NCI-H2029 (cell line): ENCODE data around the gene MED27.
"Not testable (repeated sequence)": the region's sequence is repeated elsewhere in the genome, so short reads cannot be mapped to it uniquely, and the experiment has no call there.

Experiments
- DNase-seq: peaks from one replicate; lab custom pipeline; 2025; lab: John Stamatoyannopoulos, UW

MED27 gene

GRCh38 chr9:131923132-131923671 is 156.5 kb downstream of the MED27 start:
- DNase-seq = no peak

GRCh38 chr9:131921635-131922034 is 158.0 kb downstream of the MED27 start:
- not testable (repeated sequence) for DNase-seq

GRCh38 chr9:131919216-131919615 is 160.5 kb downstream of the MED27 start:
- no peak for DNase-seq

- no peak for DNase-seq
Observed at GRCh38 chr9:131918481-131918880, 161.2 kb downstream of the MED27 start.

- DNase-seq = no peak
Observed at GRCh38 chr9:131917009-131917408, 162.7 kb downstream of the MED27 start.

GRCh38 chr9:131915181-131915580 is 164.5 kb downstream of the MED27 start:
- no peak for DNase-seq

GRCh38 chr9:131912671-131913070 is 167.0 kb downstream of the MED27 start:
- DNase-seq = no peak

- no peak for DNase-seq
Observed at GRCh38 chr9:131912069-131912468, 167.6 kb downstream of the MED27 start.

GRCh38 chr9:131910572-131910971 is 169.1 kb downstream of the MED27 start:
- no peak for DNase-seq

GRCh38 chr9:131905144-131905543 is 174.5 kb downstream of the MED27 start:
- DNase-seq = no peak

- DNase-seq = no peak
Observed at GRCh38 chr9:131899296-131900228, 180.1 kb downstream of the MED27 start.

- no peak for DNase-seq
Observed at GRCh38 chr9:131892902-131893500, 186.7 kb downstream of the MED27 start.

GRCh38 chr9:131892162-131892707 is 187.4 kb downstream of the MED27 start:
- DNase-seq = peak; percentile 49

- DNase-seq = no peak
Observed at GRCh38 chr9:131891598-131891997, 188.1 kb downstream of the MED27 start.

GRCh38 chr9:131889437-131890251 is 190.0 kb downstream of the MED27 start:
- no peak for DNase-seq

GRCh38 chr9:131888923-131889322 is 190.7 kb downstream of the MED27 start:
- no peak for DNase-seq

GRCh38 chr9:131887680-131888079 is 192.0 kb downstream of the MED27 start:
- DNase-seq = no peak

- DNase-seq = no peak
Observed at GRCh38 chr9:131886826-131887225, 192.8 kb downstream of the MED27 start.

- peak; percentile 83 for DNase-seq
Observed at GRCh38 chr9:131885144-131885609, 194.5 kb downstream of the MED27 start.

- no peak for DNase-seq
Observed at GRCh38 chr9:131884222-131884621, 195.4 kb downstream of the MED27 start.

- no peak for DNase-seq
Observed at GRCh38 chr9:131880833-131881583, 198.7 kb downstream of the MED27 start.
